ENCODE results near the gene SH3D21. TPM values are rescaled to one million over a fixed set of nuclear protein-coding genes. Genes with fewer than 3 reads are reported as not detected.
A peak's percentile ranks its signal among the peaks of the same experiment; 100 is the strongest.

The SH3D21 gene
- total and polyA plus RNA-seq, 2 donors (not counting 1 experiment from before 2014, with no cell fraction given), result 0.49 to 1.8 TPM

- Histone ChIP-seq H3K79me2 (ENCODE audit: control insufficient read depth, insufficient read depth, low read length) (no peaks in the 10 kb centered on the region), H3K4me2 (replicated peaks; ENCODE audit: low read depth, low read length, poor library complexity, severe bottlenecking) (no peak overlapping the region), H3K4me3 (ENCODE audit: control extremely low read depth in 1 of 5, extremely low read depth in 1 of 5, insufficient read depth in 1 of 5, low read depth in 2 of 5, low read length in 4 of 5) (no peak overlapping the region), H3K27me3 (replicated peaks in 1 of 4; ENCODE audit: control extremely low read depth in 1 of 4, control insufficient read depth in 3 of 4, insufficient read depth in 4 of 4, low read length in 3 of 4) (no peaks in the 10 kb centered on the region), H3K36me3 (replicated peaks in 1 of 2; ENCODE audit: control extremely low read depth in 1 of 2, control insufficient read depth in 1 of 2, extremely low read depth in 1 of 2, insufficient read depth in 2 of 2, low read length in 1 of 2) (peaks cover 4 to 54% of the 10 kb centered on the region in 2 experiments), H3K9ac (ENCODE audit: low read length) (no peak overlapping the region), H4K20me1 (ENCODE audit: control insufficient read depth, insufficient read depth, low read length, poor library complexity, severe bottlenecking) (peaks cover 15% of the 10 kb centered on the region), H3K27ac (ENCODE audit: low read length in 2 of 2) (peak overlapping the region in 1 of 2 donors; percentile 26), H3K4me1 (ENCODE audit: control insufficient read depth in 2 of 2, insufficient read depth in 2 of 2, low read length in 2 of 2) (peaks cover 10 to 33% of the 10 kb centered on the region in 2 donors), H3K9me3 (ENCODE audit: control extremely low read depth in 1 of 3, control insufficient read depth in 2 of 3, insufficient read depth in 1 of 3, low read length in 2 of 3) (no peaks in the 10 kb centered on the region), H2AFZ (ENCODE audit: insufficient read depth, low read depth, low read length, poor library complexity, severe bottlenecking) (no peak overlapping the region)
- WGBS (ENCODE audit: insufficient coverage), result 100% methylated on average over 17 of the region's 23 CpGs
- POLR2A ChIA-PET, result interaction anchor here (0.7 kb wide), 1 partner anchor 35 kb away, joined by 4 read pairs; no protein-coding TSS in a partner anchor
- Mint-ChIP-seq H3K4me1 (peaks cover 34% of the 10 kb centered on the region), H3K9me3 (ENCODE audit: insufficient read depth) (no peaks in the 10 kb centered on the region), H3K4me3 (peak overlapping the region; percentile 29), H3K27me3 (no peaks in the 10 kb centered on the region), H3K27ac (peak overlapping the region; percentile 63)
- ATAC-seq (ENCODE audit: low read depth) (no peak), DNase-seq (no peak)
- TF ChIP-seq, protein P1, sequence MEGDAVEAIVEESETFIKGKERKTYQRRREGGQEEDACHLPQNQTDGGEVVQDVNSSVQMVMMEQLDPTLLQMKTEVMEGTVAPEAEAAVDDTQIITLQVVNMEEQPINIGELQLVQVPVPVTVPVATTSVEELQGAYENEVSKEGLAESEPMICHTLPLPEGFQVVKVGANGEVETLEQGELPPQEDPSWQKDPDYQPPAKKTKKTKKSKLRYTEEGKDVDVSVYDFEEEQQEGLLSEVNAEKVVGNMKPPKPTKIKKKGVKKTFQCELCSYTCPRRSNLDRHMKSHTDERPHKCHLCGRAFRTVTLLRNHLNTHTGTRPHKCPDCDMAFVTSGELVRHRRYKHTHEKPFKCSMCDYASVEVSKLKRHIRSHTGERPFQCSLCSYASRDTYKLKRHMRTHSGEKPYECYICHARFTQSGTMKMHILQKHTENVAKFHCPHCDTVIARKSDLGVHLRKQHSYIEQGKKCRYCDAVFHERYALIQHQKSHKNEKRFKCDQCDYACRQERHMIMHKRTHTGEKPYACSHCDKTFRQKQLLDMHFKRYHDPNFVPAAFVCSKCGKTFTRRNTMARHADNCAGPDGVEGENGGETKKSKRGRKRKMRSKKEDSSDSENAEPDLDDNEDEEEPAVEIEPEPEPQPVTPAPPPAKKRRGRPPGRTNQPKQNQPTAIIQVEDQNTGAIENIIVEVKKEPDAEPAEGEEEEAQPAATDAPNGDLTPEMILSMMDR (IDR thresholded peaks at IDR 0.05), result no peak
- TF ChIP-seq EZH2 (IDR thresholded peaks at IDR 0.05; ENCODE audit: borderline replicate concordance, insufficient read depth, low read depth, low read length, poor library complexity, severe bottlenecking), result no peak
- intact Hi-C loops (cut with micrococcal nuclease), result no loop called here
- CTCF ChIA-PET, result interaction anchor here (0.6 to 1.5 kb wide), 3 partner anchors 13 to 33 kb away, joined by 3 to 4 read pairs (median 3); no protein-coding TSS in a partner anchor
These were observed 2.4 kb upstream of the SH3D21 start for GRCh38 chr1:36303650-36304360.

DNA sequence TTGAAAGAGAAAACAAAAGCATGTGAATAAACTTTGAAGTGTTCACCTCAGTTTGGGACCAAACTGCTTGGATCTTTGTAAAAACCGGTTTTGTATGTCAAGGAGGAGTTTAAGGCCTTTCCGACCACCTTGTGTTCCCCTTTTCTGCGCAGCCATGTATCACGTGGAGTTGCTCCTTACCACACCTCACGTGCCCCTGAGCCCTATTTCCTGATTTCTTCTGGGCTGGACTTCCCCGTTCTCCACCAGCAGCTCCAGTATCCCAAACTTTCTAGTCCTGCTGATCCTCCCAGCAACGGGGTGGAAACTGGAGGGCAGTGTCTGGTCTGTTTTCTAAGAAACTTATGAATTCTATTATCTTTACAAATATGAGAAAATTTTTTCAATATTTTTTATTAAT is 1.6 kb upstream of the SH3D21 start:
- ChIA-PET CTCF (interaction anchor here (1.5 kb wide), 1 partner anchor 19 kb away, joined by 3 read pairs; no protein-coding TSS in a partner anchor), POLR2A (interaction anchor here (0.7 kb wide), 1 partner anchor 34 kb away, joined by 4 read pairs; no protein-coding TSS in a partner anchor)
- ATAC-seq (ENCODE audit: low read depth), result no peak
- Histone ChIP-seq H2AFZ (ENCODE audit: insufficient read depth, low read depth, low read length, poor library complexity, severe bottlenecking) (no peak overlapping the region), H3K27me3 (replicated peaks in 1 of 4; ENCODE audit: control extremely low read depth in 1 of 4, control insufficient read depth in 3 of 4, insufficient read depth in 4 of 4, low read length in 3 of 4) (no peaks in the 10 kb centered on the region), H3K4me1 (ENCODE audit: control insufficient read depth in 2 of 2, insufficient read depth in 2 of 2, low read length in 2 of 2) (peaks cover 10 to 33% of the 10 kb centered on the region in 2 donors), H3K36me3 (replicated peaks in 1 of 2; ENCODE audit: control extremely low read depth in 1 of 2, control insufficient read depth in 1 of 2, extremely low read depth in 1 of 2, insufficient read depth in 2 of 2, low read length in 1 of 2) (peaks cover 4 to 49% of the 10 kb centered on the region in 2 experiments), H3K9ac (ENCODE audit: low read length) (no peak overlapping the region), H3K79me2 (ENCODE audit: control insufficient read depth, insufficient read depth, low read length) (no peaks in the 10 kb centered on the region), H3K9me3 (ENCODE audit: control extremely low read depth in 1 of 3, control insufficient read depth in 2 of 3, insufficient read depth in 1 of 3, low read length in 2 of 3) (no peaks in the 10 kb centered on the region), H4K20me1 (ENCODE audit: control insufficient read depth, insufficient read depth, low read length, poor library complexity, severe bottlenecking) (peaks cover 14% of the 10 kb centered on the region), H3K4me3 (ENCODE audit: control extremely low read depth in 1 of 5, extremely low read depth in 1 of 5, insufficient read depth in 1 of 5, low read depth in 2 of 5, low read length in 4 of 5) (no peak overlapping the region), H3K4me2 (replicated peaks; ENCODE audit: low read depth, low read length, poor library complexity, severe bottlenecking) (no peak overlapping the region), H3K27ac (ENCODE audit: low read length in 2 of 2) (peak overlapping the region in 1 of 2 donors; percentile 26)
- peak overlapping the region; percentile 29 for H3K4me3 Mint-ChIP-seq
- 15% methylated on average over 4 of the region's 7 CpGs for WGBS (ENCODE audit: insufficient coverage)
- peak overlapping the region; percentile 83 for H3K27ac Mint-ChIP-seq
- H3K27me3 Mint-ChIP-seq, result no peaks in the 10 kb centered on the region
- peaks cover 34% of the 10 kb centered on the region for H3K4me1 Mint-ChIP-seq
- intact Hi-C loops (cut with micrococcal nuclease), result no loop called here
- TF ChIP-seq, protein P1 (IDR thresholded peaks at IDR 0.05), result no peak
- no peak for TF ChIP-seq EZH2 (IDR thresholded peaks at IDR 0.05; ENCODE audit: borderline replicate concordance, insufficient read depth, low read depth, low read length, poor library complexity, severe bottlenecking)
- peak; percentile 74 for DNase-seq
- H3K9me3 Mint-ChIP-seq (ENCODE audit: insufficient read depth), result no peaks in the 10 kb centered on the region

Data from B cell (primary cell).